ENCODE results near the gene MRPS33.
"Not testable (repeated sequence)": the region's sequence is repeated elsewhere in the genome, so short reads cannot be mapped to it uniquely, and the experiment has no call there.

The MRPS33 gene

GRCh38 chr7:141014524-141015395 lies at the start of gene MRPS33:
MRPS33 (minus strand) TSS chr7:141014952; CDS start chr7:141010633, 4,319 bp downstream.
- in situ Hi-C loops (cut with HindIII; ENCODE audit: low pct_unique_long_range_greater_than_20kb, low sequenced_read_pairs), result no loop called here
- TF ChIP-seq JUND (IDR thresholded peaks at IDR 0.05; ENCODE audit: low read depth), result no peak
- peak; percentile 61 to 95 for DNase-seq (ENCODE audit: low read depth in 1 of 2, low spot score in 1 of 2)

- no peak for TF ChIP-seq JUND (IDR thresholded peaks at IDR 0.05; ENCODE audit: low read depth)
- no peak for DNase-seq (ENCODE audit: low read depth in 1 of 2, low spot score in 1 of 2)
- in situ Hi-C loops (cut with HindIII; ENCODE audit: low pct_unique_long_range_greater_than_20kb, low sequenced_read_pairs), result no loop called here
Observed at GRCh38 chr7:141057788-141058187, 43.0 kb upstream of the MRPS33 start.

- DNase-seq (ENCODE audit: low read depth in 1 of 2, low spot score in 1 of 2), result no peak
- in situ Hi-C loops (cut with HindIII; ENCODE audit: low pct_unique_long_range_greater_than_20kb, low sequenced_read_pairs), result no loop called here
- TF ChIP-seq JUND (IDR thresholded peaks at IDR 0.05; ENCODE audit: low read depth), result no peak
Observed at GRCh38 chr7:141055146-141055545, 40.4 kb upstream of the MRPS33 start.

GRCh38 chr7:141053626-141054025 lies 38.9 kb upstream of the MRPS33 start:
- no peak for DNase-seq (ENCODE audit: low read depth in 1 of 2, low spot score in 1 of 2)
- no peak for TF ChIP-seq JUND (IDR thresholded peaks at IDR 0.05; ENCODE audit: low read depth)
- in situ Hi-C loops (cut with HindIII; ENCODE audit: low pct_unique_long_range_greater_than_20kb, low sequenced_read_pairs), result no loop called here

- in situ Hi-C loops (cut with HindIII; ENCODE audit: low pct_unique_long_range_greater_than_20kb, low sequenced_read_pairs), result no loop called here
- DNase-seq (ENCODE audit: low read depth in 1 of 2, low spot score in 1 of 2), result no peak
- no peak for TF ChIP-seq JUND (IDR thresholded peaks at IDR 0.05; ENCODE audit: low read depth)
Observed at GRCh38 chr7:141045842-141046620, 31.3 kb upstream of the MRPS33 start.

GRCh38 chr7:141045126-141045841 lies 30.5 kb upstream of the MRPS33 start:
- in situ Hi-C loops (cut with HindIII; ENCODE audit: low pct_unique_long_range_greater_than_20kb, low sequenced_read_pairs), result no loop called here
- no peak for TF ChIP-seq JUND (IDR thresholded peaks at IDR 0.05; ENCODE audit: low read depth)
- DNase-seq (ENCODE audit: low read depth in 1 of 2, low spot score in 1 of 2), result no peak

GRCh38 chr7:141043616-141044015 lies 28.9 kb upstream of the MRPS33 start:
- no peak for TF ChIP-seq JUND (IDR thresholded peaks at IDR 0.05; ENCODE audit: low read depth)
- in situ Hi-C loops (cut with HindIII; ENCODE audit: low pct_unique_long_range_greater_than_20kb, low sequenced_read_pairs), result no loop called here
- DNase-seq (ENCODE audit: low read depth in 1 of 2, low spot score in 1 of 2), result no peak

- DNase-seq (ENCODE audit: low read depth in 1 of 2, low spot score in 1 of 2), result peak in 1 of 2 experiments; percentile 6
- no peak for TF ChIP-seq JUND (IDR thresholded peaks at IDR 0.05; ENCODE audit: low read depth)
- in situ Hi-C loops (cut with HindIII; ENCODE audit: low pct_unique_long_range_greater_than_20kb, low sequenced_read_pairs), result no loop called here
Observed at GRCh38 chr7:141042222-141043193, 27.8 kb upstream of the MRPS33 start.

GRCh38 chr7:141039376-141039775 lies 24.6 kb upstream of the MRPS33 start:
- peak in 1 of 2 experiments; percentile 7 for DNase-seq (ENCODE audit: low read depth in 1 of 2, low spot score in 1 of 2)
- in situ Hi-C loops (cut with HindIII; ENCODE audit: low pct_unique_long_range_greater_than_20kb, low sequenced_read_pairs), result no loop called here
- no peak for TF ChIP-seq JUND (IDR thresholded peaks at IDR 0.05; ENCODE audit: low read depth)

GRCh38 chr7:141038100-141038499 lies 23.3 kb upstream of the MRPS33 start:
- in situ Hi-C loops (cut with HindIII; ENCODE audit: low pct_unique_long_range_greater_than_20kb, low sequenced_read_pairs), result not testable (repeated sequence)

GRCh38 chr7:141032539-141033323 lies 18.0 kb upstream of the MRPS33 start:
- in situ Hi-C loops (cut with HindIII; ENCODE audit: low pct_unique_long_range_greater_than_20kb, low sequenced_read_pairs); DNase-seq (ENCODE audit: low read depth in 1 of 2, low spot score in 1 of 2): not testable (repeated sequence)

More at GRCh38 chr7:141038100-141038499, 23.3 kb upstream of the MRPS33 start:
- DNase-seq (ENCODE audit: low read depth in 1 of 2, low spot score in 1 of 2), result not testable (repeated sequence)
